ENCODE data around the gene ZNF385B. TPM values are rescaled to one million over a fixed set of nuclear protein-coding genes. Genes with fewer than 3 reads are reported as not detected.

Gene ZNF385B
- total RNA-seq, 4 donors from 2014 or later: 1.6 to 7.4 (median 3.9) TPM; not detected in 1

- no peak for TF ChIP-seq POLR2A (IDR thresholded peaks at IDR 0.05)
- no peak for TF ChIP-seq CTCF (IDR thresholded peaks at IDR 0.05)
- no peak for DNase-seq
- Histone ChIP-seq H3K27ac (no peak overlapping the region), H3K4me3 (no peak overlapping the region), H3K27me3 (no peaks in the 10 kb centered on the region), H3K9me3 (no peaks in the 10 kb centered on the region), H3K36me3 (no peaks in the 10 kb centered on the region), H3K4me1 (no peaks in the 10 kb centered on the region)
Measured at GRCh38 chr2:179435566-179435965, 425.8 kb downstream of the ZNF385B start.

- Histone ChIP-seq H3K4me3 (no peak overlapping the region), H3K9me3 (no peaks in the 10 kb centered on the region), H3K27ac (no peak overlapping the region), H3K36me3 (no peaks in the 10 kb centered on the region), H3K4me1 (no peaks in the 10 kb centered on the region), H3K27me3 (no peaks in the 10 kb centered on the region)
- no peak for TF ChIP-seq POLR2A (IDR thresholded peaks at IDR 0.05)
- no peak for DNase-seq
Measured at GRCh38 chr2:179435000-179435399, 426.4 kb downstream of the ZNF385B start.

- Histone ChIP-seq H3K27ac (no peak overlapping the region), H3K27me3 (no peaks in the 10 kb centered on the region), H3K36me3 (no peaks in the 10 kb centered on the region), H3K9me3 (no peaks in the 10 kb centered on the region), H3K4me3 (no peak overlapping the region), H3K4me1 (no peaks in the 10 kb centered on the region)
- no peak for TF ChIP-seq CTCF (IDR thresholded peaks at IDR 0.05)
- TF ChIP-seq POLR2A (IDR thresholded peaks at IDR 0.05): no peak
- no peak for DNase-seq
Measured at GRCh38 chr2:179434357-179434756, 427.1 kb downstream of the ZNF385B start.

GRCh38 chr2:179432751-179433150, 428.7 kb downstream of the ZNF385B start:
- DNase-seq: no peak

GRCh38 chr2:179429597-179429996, 431.8 kb downstream of the ZNF385B start:
- no peak for DNase-seq
- TF ChIP-seq POLR2A (IDR thresholded peaks at IDR 0.05) (no peak), CTCF (IDR thresholded peaks at IDR 0.05) (no peak)
- Histone ChIP-seq H3K27ac (no peak overlapping the region), H3K9me3 (no peaks in the 10 kb centered on the region), H3K36me3 (no peaks in the 10 kb centered on the region), H3K4me3 (no peak overlapping the region), H3K27me3 (no peaks in the 10 kb centered on the region), H3K4me1 (no peaks in the 10 kb centered on the region)

More at GRCh38 chr2:179432751-179433150, 428.7 kb downstream of the ZNF385B start:
- H3K4me1 ChIP-seq: no peaks in the 10 kb centered on the region
- H3K27me3 ChIP-seq: no peaks in the 10 kb centered on the region
- no peak overlapping the region for H3K4me3 ChIP-seq
- H3K36me3 ChIP-seq: no peaks in the 10 kb centered on the region
- no peak overlapping the region for H3K27ac ChIP-seq
- H3K9me3 ChIP-seq: no peaks in the 10 kb centered on the region
- TF ChIP-seq CTCF (IDR thresholded peaks at IDR 0.05) (no peak), POLR2A (IDR thresholded peaks at IDR 0.05) (no peak)

- no peaks in the 10 kb centered on the region for H3K36me3 ChIP-seq
- H3K27ac ChIP-seq: no peak overlapping the region
- DNase-seq: no peak
- no peak overlapping the region for H3K4me3 ChIP-seq
- H3K27me3 ChIP-seq: no peaks in the 10 kb centered on the region
- TF ChIP-seq CTCF (IDR thresholded peaks at IDR 0.05) (no peak), POLR2A (IDR thresholded peaks at IDR 0.05) (no peak)
- H3K4me1 ChIP-seq: no peaks in the 10 kb centered on the region
- no peaks in the 10 kb centered on the region for H3K9me3 ChIP-seq
Measured at GRCh38 chr2:179429060-179429471, 432.3 kb downstream of the ZNF385B start.

Measured in Peyer's patch (tissue), 4 donors.